Stomach (tissue), 4 donors: ENCODE measurements around the gene SLC7A6OS.

Source experiments
- CTCF ChIP-seq, 7 experiments: fragments of 450-650 bp in 4 of 7; fragments of 200-600 bp in 3 of 7; sonication (generic) in 3 of 7; IDR thresholded peaks; one replicate each; pipeline ENCODE4 v1.5.1; 2016 to 2019; ENCODE audit warnings: antibody characterized with exemption in 7 of 7, control low read depth in 2 of 7, mild to moderate bottlenecking in 1 of 7
- POLR2A ChIP-seq, 4 donors: fragments of 450-650 bp; IDR thresholded peaks; one replicate each; pipeline ENCODE4 v1.6.1; 2016; ENCODE audit warnings: antibody characterized with exemption in 4 of 4, control low read depth in 2 of 4, mild to moderate bottlenecking in 1 of 4, moderate library complexity in 1 of 4
- POLR2AphosphoS5 ChIP-seq, 3 donors: sonication (generic); formaldehyde crosslinking; IDR thresholded peaks; one replicate each; pipeline ENCODE4 v1.6.1; 2016; ENCODE audit warnings: antibody characterized with exemption in 3 of 3

DNA sequence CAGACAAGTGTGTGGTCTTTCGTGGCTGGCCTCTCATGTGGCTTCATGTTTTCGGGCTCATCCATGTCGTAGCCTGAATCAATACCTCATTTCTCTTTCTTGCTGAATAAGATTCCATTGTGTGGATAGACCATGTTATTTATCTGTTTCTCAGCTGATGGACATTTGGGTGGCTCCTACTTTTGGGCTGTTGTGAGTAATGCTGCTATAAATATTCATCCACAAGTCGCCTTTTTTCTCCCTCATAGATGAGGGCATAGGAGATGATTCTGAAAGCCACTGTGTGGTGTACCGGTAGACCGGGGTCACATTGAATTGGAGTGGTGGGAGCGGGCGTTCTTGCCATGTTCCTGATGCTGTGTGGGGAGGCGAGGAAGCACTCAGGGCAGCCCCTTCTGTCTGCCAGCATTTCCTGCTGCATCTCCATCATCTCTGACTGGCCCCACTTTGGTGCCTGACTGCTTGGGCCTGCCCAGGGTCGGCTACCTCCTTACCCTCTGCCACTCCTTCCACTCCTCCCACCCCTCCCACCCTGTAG is 40.1 kb upstream of the SLC7A6OS start:
- TF ChIP-seq POLR2A (IDR thresholded peaks at IDR 0.05) (no peak), POLR2AphosphoS5 (IDR thresholded peaks at IDR 0.05) (no peak), CTCF (IDR thresholded peaks at IDR 0.05) (no peak)
